Keratinocyte (primary cell): ENCODE results near the gene SLAIN2. TPM values are rescaled to one million over a fixed set of nuclear protein-coding genes. Genes with fewer than 3 reads are reported as not detected.

Source experiments
- DNase-seq: peaks from one replicate; pipeline ENCODE4 v3.0.0-alpha.2; 2011; ENCODE audit warnings: low read depth, missing footprints, low spot score
- FAIRE-seq: peaks from 2 replicates; lab custom pipeline; 2011; peaks lifted over from hg19 to GRCh38; lab: Jason Lieb, UNC
- H2AFZ ChIP-seq: 2 replicates; pipeline ENCODE4 v1.6.0; 2012; ENCODE audit warnings: low read length, control low read depth, inconsistent platforms; ENCODE audit not compliant: control insufficient read depth
- H3K27ac ChIP-seq: 2 replicates; pipeline ENCODE4 v1.5.1; 2011; ENCODE audit warnings: low read length; ENCODE audit not compliant: control insufficient read depth, insufficient read depth
- H3K27me3 ChIP-seq: 3 replicates; pipeline ENCODE4 v1.6.0; 2011; ENCODE audit warnings: low read length; ENCODE audit not compliant: control insufficient read depth, insufficient read depth; ENCODE audit errors: extremely low read depth
- H3K36me3 ChIP-seq, 2 experiments: 2 replicates in 1 of 2; 3 replicates in 1 of 2; pipeline ENCODE4 v1.5.1; 2011; ENCODE audit warnings: low read length in 2 of 2, mild to moderate bottlenecking in 1 of 2; ENCODE audit not compliant: control insufficient read depth in 2 of 2, insufficient read depth in 2 of 2; ENCODE audit errors: extremely low read depth in 1 of 2
- H3K4me1 ChIP-seq: 3 replicates; pipeline ENCODE4 v1.5.1; 2011; ENCODE audit warnings: low read length; ENCODE audit not compliant: control insufficient read depth, insufficient read depth; ENCODE audit errors: extremely low read depth
- H3K4me2 ChIP-seq: 3 replicates; pipeline ENCODE4 v1.6.0; 2011; ENCODE audit warnings: low read depth, low read length; ENCODE audit not compliant: control insufficient read depth, insufficient read depth; ENCODE audit errors: extremely low read depth
- H3K4me3 ChIP-seq, 3 experiments: fragments of 200-600 bp in 1 of 3; sonication (generic) in 1 of 3; 2 replicates in 2 of 3; 3 replicates in 1 of 3; pipeline ENCODE4 v1.5.1; 2011 to 2016; ENCODE audit warnings: low read length in 3 of 3, mild to moderate bottlenecking in 3 of 3, control low read depth in 2 of 3, inconsistent platforms in 1 of 3, low read depth in 1 of 3, mixed read lengths in 1 of 3, mixed run types in 1 of 3, moderate library complexity in 1 of 3; ENCODE audit not compliant: control insufficient read depth in 2 of 3, insufficient read depth in 2 of 3; ENCODE audit errors: extremely low read depth in 1 of 3
- H3K79me2 ChIP-seq: 2 replicates; pipeline ENCODE4 v1.6.0; 2012; ENCODE audit warnings: low read length; ENCODE audit not compliant: control insufficient read depth, insufficient read depth
- H3K9ac ChIP-seq: 3 replicates; pipeline ENCODE4 v1.6.0; 2011; ENCODE audit warnings: low read length; ENCODE audit not compliant: control insufficient read depth, insufficient read depth; ENCODE audit errors: extremely low read depth
- H3K9me1 ChIP-seq: 3 replicates; pipeline ENCODE4 v1.6.0; 2011; ENCODE audit warnings: low read length; ENCODE audit not compliant: control insufficient read depth, insufficient read depth; ENCODE audit errors: extremely low read depth
- H3K9me3 ChIP-seq: 2 replicates; pipeline ENCODE4 v1.5.1; 2012; ENCODE audit warnings: low read depth, low read length; ENCODE audit not compliant: control insufficient read depth
- H4K20me1 ChIP-seq: 3 replicates; pipeline ENCODE4 v1.6.0; 2011; ENCODE audit warnings: low read length; ENCODE audit not compliant: control insufficient read depth, insufficient read depth; ENCODE audit errors: extremely low read depth
- CTCF ChIP-seq, 3 experiments: IDR thresholded peaks in 1 of 3; conservative IDR thresholded peaks in 1 of 3; optimal IDR thresholded peaks in 1 of 3; 2 replicates in 2 of 3; 3 replicates in 1 of 3; pipeline versions ENCODE3 to v1.5.1; 2011; ENCODE audit warnings: low read length in 3 of 3, mild to moderate bottlenecking in 3 of 3, moderate library complexity in 2 of 3, control low read depth in 1 of 3, inconsistent platforms in 1 of 3; ENCODE audit not compliant: insufficient read depth in 2 of 3; ENCODE audit errors: extremely low read depth in 1 of 3
- EZH2 ChIP-seq: IDR thresholded peaks from one replicate; pipeline ENCODE4 v1.6.1; 2012; ENCODE audit warnings: inconsistent platforms, mild to moderate bottlenecking, low read length, moderate library complexity
- dilution Hi-C: fragments of 300-500 bp; cut with MboI; formaldehyde crosslinking; loops from one replicate; pipeline ENCODE4 v1.7.0; 2020; ENCODE audit warnings: low sequenced_read_pairs; ENCODE audit not compliant: extremely low pct_ligation_motif_present
- polyA plus RNA-seq, 5 experiments: library from polyadenylated mRNA; depleted of rRNA in 3 of 5; stranded (reverse) in 3 of 5; stranded (forward) in 1 of 5; unstranded in 1 of 5; fragments of >200 nt; gene quantifications; 1 replicate in 1 of 5; 2 replicates in 3 of 5; 3 replicates in 1 of 5; pipeline versions ENCODE4 v1.2.1 to v1.2.3, GENCODE V29; 2011 to 2012; ENCODE audit warnings: missing spikeins in 2 of 5, low read depth in 1 of 5, low replicate concordance in 1 of 5

The SLAIN2 gene
- polyA plus RNA-seq, 1 donor (not counting 4 experiments of a cell fraction or from before 2014, with no cell fraction given), result 72.4 TPM

- H4K20me1 ChIP-seq, result no peaks in the 10 kb centered on the region
- H3K36me3 ChIP-seq, result peaks cover 3% of the 10 kb centered on the region in 2 experiments
- TF ChIP-seq CTCF (optimal IDR thresholded peaks at IDR 0.05 in 1 of 3, IDR thresholded peaks at IDR 0.05 in 1 of 3, conservative IDR thresholded peaks at IDR 0.05 in 1 of 3; ENCODE audit: extremely low read depth in 1 of 3, insufficient read depth in 2 of 3, low read length in 3 of 3), result no peak
- TF ChIP-seq EZH2, result no peak
- H3K4me2 ChIP-seq, result no peak overlapping the region
- no peak overlapping the region for H2AFZ ChIP-seq
- no peaks in the 10 kb centered on the region for H3K27me3 ChIP-seq
- no peaks in the 10 kb centered on the region for H3K9me1 ChIP-seq
- H3K4me1 ChIP-seq, result no peaks in the 10 kb centered on the region
- H3K9ac ChIP-seq, result no peak overlapping the region
- H3K79me2 ChIP-seq, result peaks cover 18% of the 10 kb centered on the region
- H3K27ac ChIP-seq, result no peak overlapping the region
- DNase-seq (no peak), FAIRE-seq (no peak)
- H3K4me3 ChIP-seq, result no peak overlapping the region
- dilution Hi-C loops, result no loop called here
- H3K9me3 ChIP-seq, result no peaks in the 10 kb centered on the region
These were observed 54.7 kb downstream of the SLAIN2 start for GRCh38 chr4:48396043-48396442.

GRCh38 chr4:48400416-48400815 lies 59.1 kb downstream of the SLAIN2 start:
- DNase-seq (no peak), FAIRE-seq (no peak)
- TF ChIP-seq CTCF (optimal IDR thresholded peaks at IDR 0.05 in 1 of 3, IDR thresholded peaks at IDR 0.05 in 1 of 3, conservative IDR thresholded peaks at IDR 0.05 in 1 of 3; ENCODE audit: extremely low read depth in 1 of 3, insufficient read depth in 2 of 3, low read length in 3 of 3) (no peak), EZH2 (no peak)
- Histone ChIP-seq H3K4me2 (no peak overlapping the region), H3K27ac (no peak overlapping the region), H3K9me1 (no peaks in the 10 kb centered on the region), H3K36me3 (peaks cover 5 to 16% of the 10 kb centered on the region in 2 experiments), H3K9ac (no peak overlapping the region), H2AFZ (no peak overlapping the region), H3K4me3 (no peak overlapping the region), H3K4me1 (no peaks in the 10 kb centered on the region), H4K20me1 (no peaks in the 10 kb centered on the region), H3K27me3 (no peaks in the 10 kb centered on the region), H3K9me3 (no peaks in the 10 kb centered on the region), H3K79me2 (peaks cover 18% of the 10 kb centered on the region)
- dilution Hi-C loops, result no loop called here
